ENCODE results near the gene TMEM45A. TPM values are rescaled to one million over a fixed set of nuclear protein-coding genes. Genes with fewer than 3 reads are reported as not detected.

The TMEM45A gene
- total RNA-seq, 4 donors from 2014 or later: 3.5 to 7.0 (median 4.1) TPM

DNA sequence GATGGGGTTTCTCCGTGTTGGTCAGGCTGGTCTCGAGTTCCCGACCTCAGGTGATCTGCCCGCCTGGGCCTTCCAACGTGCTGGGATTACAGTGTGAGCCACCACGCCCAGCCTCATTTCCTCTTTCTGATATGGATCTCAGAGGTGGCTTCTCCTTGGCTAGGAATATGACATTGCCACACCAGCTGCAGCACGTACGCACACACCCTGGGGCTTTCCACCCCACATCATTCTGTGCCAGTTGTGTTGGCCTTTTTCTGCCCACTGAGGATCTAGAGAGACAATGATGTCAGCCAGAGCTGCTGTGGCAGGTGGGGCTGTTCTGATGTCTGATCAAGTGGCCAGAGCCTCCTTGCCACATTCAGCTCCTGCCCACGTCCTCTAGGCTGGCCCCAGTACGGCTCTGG is 29.0 kb downstream of the TMEM45A start:
- H3K27ac ChIP-seq: no peak overlapping the region
- DNase-seq (no peak), ATAC-seq (no peak)
- TF ChIP-seq, protein P1, sequence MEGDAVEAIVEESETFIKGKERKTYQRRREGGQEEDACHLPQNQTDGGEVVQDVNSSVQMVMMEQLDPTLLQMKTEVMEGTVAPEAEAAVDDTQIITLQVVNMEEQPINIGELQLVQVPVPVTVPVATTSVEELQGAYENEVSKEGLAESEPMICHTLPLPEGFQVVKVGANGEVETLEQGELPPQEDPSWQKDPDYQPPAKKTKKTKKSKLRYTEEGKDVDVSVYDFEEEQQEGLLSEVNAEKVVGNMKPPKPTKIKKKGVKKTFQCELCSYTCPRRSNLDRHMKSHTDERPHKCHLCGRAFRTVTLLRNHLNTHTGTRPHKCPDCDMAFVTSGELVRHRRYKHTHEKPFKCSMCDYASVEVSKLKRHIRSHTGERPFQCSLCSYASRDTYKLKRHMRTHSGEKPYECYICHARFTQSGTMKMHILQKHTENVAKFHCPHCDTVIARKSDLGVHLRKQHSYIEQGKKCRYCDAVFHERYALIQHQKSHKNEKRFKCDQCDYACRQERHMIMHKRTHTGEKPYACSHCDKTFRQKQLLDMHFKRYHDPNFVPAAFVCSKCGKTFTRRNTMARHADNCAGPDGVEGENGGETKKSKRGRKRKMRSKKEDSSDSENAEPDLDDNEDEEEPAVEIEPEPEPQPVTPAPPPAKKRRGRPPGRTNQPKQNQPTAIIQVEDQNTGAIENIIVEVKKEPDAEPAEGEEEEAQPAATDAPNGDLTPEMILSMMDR (IDR thresholded peaks at IDR 0.05 in 4 of 5, conservative IDR thresholded peaks at IDR 0.05 in 1 of 5): no peak
- no peak for TF ChIP-seq POLR2A (IDR thresholded peaks at IDR 0.05)
- no peak overlapping the region for H3K4me3 ChIP-seq
- in situ Hi-C loops (cut with MboI; ENCODE audit: low sequenced_read_pairs in 4 of 4): no loop called here
- intact Hi-C loops (cut with DNase I; ENCODE audit: low total_unique reads): no loop called here
- H3K36me3 ChIP-seq: no peaks in the 10 kb centered on the region
- no peaks in the 10 kb centered on the region for H3K9me3 ChIP-seq
- H3K27me3 ChIP-seq: no peaks in the 10 kb centered on the region
- H3K4me1 ChIP-seq: no peaks in the 10 kb centered on the region

DNA sequence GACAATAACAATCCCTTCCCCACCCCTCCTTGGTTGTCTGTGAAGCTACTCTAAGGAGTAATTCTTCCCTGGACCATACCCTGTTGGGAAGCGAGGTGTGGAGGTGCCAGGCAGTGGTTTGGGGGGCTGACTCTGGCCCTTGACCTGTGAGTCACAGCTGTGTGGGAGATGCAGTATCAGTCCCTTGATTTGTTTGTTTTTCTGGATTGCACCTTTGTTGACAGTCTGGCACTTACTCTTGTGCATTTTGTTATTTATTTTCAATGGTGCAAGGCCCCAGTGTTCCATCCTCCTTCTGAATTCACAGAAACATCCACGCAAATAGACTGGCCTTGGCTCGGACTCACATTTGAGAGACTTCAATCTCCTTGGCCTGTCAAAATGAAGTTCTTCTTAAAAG is 29.7 kb downstream of the TMEM45A start:
- Histone ChIP-seq H3K36me3 (no peaks in the 10 kb centered on the region), H3K4me1 (no peaks in the 10 kb centered on the region), H3K4me3 (no peak overlapping the region), H3K27ac (no peak overlapping the region), H3K27me3 (no peaks in the 10 kb centered on the region), H3K9me3 (no peaks in the 10 kb centered on the region)
- intact Hi-C loops (cut with DNase I; ENCODE audit: low total_unique reads) (no loop called here), in situ Hi-C loops (cut with MboI; ENCODE audit: low sequenced_read_pairs in 4 of 4) (no loop called here)
- TF ChIP-seq, protein P1 (IDR thresholded peaks at IDR 0.05 in 4 of 5, conservative IDR thresholded peaks at IDR 0.05 in 1 of 5): no peak
- no peak for TF ChIP-seq POLR2A (IDR thresholded peaks at IDR 0.05)
- ATAC-seq: no peak
- no peak for DNase-seq

DNA sequence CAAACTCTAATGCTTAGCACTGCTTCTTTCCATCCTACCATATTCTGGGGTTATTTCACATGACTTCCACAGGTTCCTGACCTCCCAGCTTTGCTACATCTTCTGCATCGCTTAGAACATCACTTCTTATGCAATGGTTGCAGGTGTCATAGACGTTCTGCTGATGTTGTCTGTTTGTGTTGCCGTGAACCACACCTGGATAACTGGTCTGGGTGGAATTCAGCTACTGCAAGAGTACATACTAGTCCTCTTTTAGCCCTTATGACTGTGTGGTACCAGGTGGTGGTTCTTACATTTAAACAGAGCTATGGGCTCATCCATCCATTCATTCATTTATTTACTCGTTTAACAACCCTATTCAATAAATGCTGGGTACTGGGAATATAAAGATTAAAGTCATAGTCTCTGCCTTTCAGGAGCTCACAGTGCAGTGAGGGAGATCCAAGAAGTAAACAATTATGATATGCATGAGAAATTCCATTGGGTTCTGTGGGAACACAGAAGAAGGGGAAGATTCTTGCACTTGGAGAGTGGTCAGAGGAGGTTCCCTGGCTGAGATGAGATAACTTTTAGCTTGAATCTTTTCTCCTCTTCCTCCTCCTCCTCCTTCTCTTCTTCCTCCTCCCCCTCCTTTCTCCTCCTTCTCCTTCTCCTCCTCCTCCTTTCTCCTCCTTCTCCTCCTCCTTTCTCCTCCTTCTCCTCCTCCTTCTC is 30.8 kb downstream of the TMEM45A start:
- H3K27ac ChIP-seq: no peak overlapping the region
- intact Hi-C loops (cut with DNase I; ENCODE audit: low total_unique reads) (no loop called here), in situ Hi-C loops (cut with MboI; ENCODE audit: low sequenced_read_pairs in 4 of 4) (no loop called here)
- no peaks in the 10 kb centered on the region for H3K27me3 ChIP-seq
- no peak for DNase-seq
- no peak for TF ChIP-seq POLR2A (IDR thresholded peaks at IDR 0.05)
- TF ChIP-seq, protein P1 (IDR thresholded peaks at IDR 0.05 in 4 of 5, conservative IDR thresholded peaks at IDR 0.05 in 1 of 5): no peak
- H3K36me3 ChIP-seq: no peaks in the 10 kb centered on the region
- no peaks in the 10 kb centered on the region for H3K4me1 ChIP-seq
- no peak for ATAC-seq
- no peaks in the 10 kb centered on the region for H3K9me3 ChIP-seq
- no peak overlapping the region for H3K4me3 ChIP-seq

DNA sequence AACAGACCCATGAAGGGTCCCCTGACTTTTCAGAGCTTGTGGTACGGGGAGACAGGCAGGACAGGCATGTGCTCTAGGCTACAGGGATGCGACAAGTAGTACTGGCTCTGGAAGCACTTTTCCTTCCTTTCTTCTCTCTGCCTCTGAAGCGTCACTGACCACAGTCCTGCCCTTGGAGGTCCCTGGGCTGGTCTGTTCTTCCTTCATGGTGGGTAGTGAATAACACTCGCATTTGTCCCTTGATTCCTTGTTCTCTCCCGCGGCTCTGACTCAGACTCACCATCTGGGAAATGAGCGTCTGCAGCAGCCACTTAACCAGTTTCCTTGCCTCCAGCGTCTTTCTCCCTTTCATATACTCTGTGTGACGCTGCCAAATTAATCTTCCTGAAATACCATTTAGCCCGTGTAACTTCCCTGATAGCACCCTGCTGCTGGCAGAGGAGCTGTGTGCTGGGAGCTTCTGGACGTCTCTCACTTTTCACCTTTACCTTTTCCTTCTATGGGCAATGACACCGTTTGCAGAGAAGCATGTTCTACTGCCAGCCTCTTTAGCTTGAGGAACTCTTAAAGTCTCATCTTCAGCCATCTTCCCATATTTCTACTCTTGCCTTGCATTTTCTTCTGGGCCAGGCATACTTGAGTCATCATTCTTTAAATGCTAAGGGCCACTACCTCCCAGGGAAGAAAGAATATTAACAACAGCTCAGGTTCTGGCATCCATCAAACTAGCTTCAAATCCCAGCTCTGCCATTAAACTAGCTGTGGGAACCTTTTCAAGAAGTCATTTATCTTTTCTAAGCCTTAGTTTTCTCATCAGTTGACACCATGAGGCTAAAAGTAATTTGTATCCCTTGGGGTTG is 33.6 kb downstream of the TMEM45A start:
- Histone ChIP-seq H3K4me3 (no peak overlapping the region), H3K4me1 (no peaks in the 10 kb centered on the region), H3K27me3 (no peaks in the 10 kb centered on the region), H3K9me3 (no peaks in the 10 kb centered on the region), H3K27ac (peak overlapping the region; percentile 4 to 64 (median 58)), H3K36me3 (no peaks in the 10 kb centered on the region)
- TF ChIP-seq, protein P1 (IDR thresholded peaks at IDR 0.05 in 4 of 5, conservative IDR thresholded peaks at IDR 0.05 in 1 of 5): no peak
- no peak for TF ChIP-seq POLR2A (IDR thresholded peaks at IDR 0.05)
- ATAC-seq (peak; percentile 45 to 47), DNase-seq (peak in 1 of 2 donors; percentile 23)
- intact Hi-C loops (cut with DNase I; ENCODE audit: low total_unique reads): no loop called here
- in situ Hi-C loops (cut with MboI; ENCODE audit: low sequenced_read_pairs in 4 of 4): no loop called here
